ENCODE measurements around the gene VPS36. TPM values are rescaled to one million over a fixed set of nuclear protein-coding genes. Genes with fewer than 3 reads are reported as not detected.

VPS36 gene
- total RNA-seq, 2 experiments from 2014 or later, result 30.6 to 35.9 TPM

- no peaks in the 10 kb centered on the region for H3K36me3 ChIP-seq (ENCODE audit: insufficient read depth, low read length)
- H3K4me2 ChIP-seq (ENCODE audit: low read length), result no peak overlapping the region
- H4K20me1 ChIP-seq (ENCODE audit: insufficient read depth, low read length), result no peaks in the 10 kb centered on the region
- H3K4me1 ChIP-seq (ENCODE audit: insufficient read depth, low read length, poor library complexity, severe bottlenecking), result no peaks in the 10 kb centered on the region
- H3K9me3 ChIP-seq (ENCODE audit: low read length), result no peaks in the 10 kb centered on the region
- CTCF ChIA-PET (ENCODE audit: unreplicated experiment), result no interaction called here
- H2AFZ ChIP-seq (ENCODE audit: low read length), result no peak overlapping the region
- no TSS peak for BruUV-seq (replicated peaks)
- TF ChIP-seq EZH2phosphoT487 (IDR thresholded peaks at IDR 0.05; ENCODE audit: borderline replicate concordance, low read depth, low read length) (no peak), CTCF (conservative IDR thresholded peaks at IDR 0.05; ENCODE audit: low read length) (0 out of 2 replicates have a peak, but pooled peaks have one; percentile 23)
- DNase-seq (ENCODE audit: low spot score), result no peak
- H3K4me3 ChIP-seq (ENCODE audit: low read depth, low read length, poor library complexity, severe bottlenecking), result no peak overlapping the region
- H3K27ac ChIP-seq (ENCODE audit: low read depth, low read length, poor library complexity, severe bottlenecking), result no peak overlapping the region
- intact Hi-C loops (cut with micrococcal nuclease; ENCODE audit: unreplicated experiment), result no loop called here
- POLR2A ChIA-PET, result no interaction called here
- no peaks in the 10 kb centered on the region for H3K79me2 ChIP-seq (ENCODE audit: insufficient read depth, low read depth, low read length)
- no peaks in the 10 kb centered on the region for H3K9me2 ChIP-seq (ENCODE audit: insufficient read depth, low read length)
These were observed 50.7 kb downstream of the VPS36 start for GRCh38 chr13:52399708-52400107.

GRCh38 chr13:52399046-52399445, 51.4 kb downstream of the VPS36 start:
- CTCF ChIA-PET (ENCODE audit: unreplicated experiment), result no interaction called here
- no peak for DNase-seq (ENCODE audit: low spot score)
- POLR2A ChIA-PET, result no interaction called here
- Histone ChIP-seq H3K79me2 (ENCODE audit: insufficient read depth, low read depth, low read length) (no peaks in the 10 kb centered on the region), H3K4me2 (ENCODE audit: low read length) (no peak overlapping the region), H3K9me2 (ENCODE audit: insufficient read depth, low read length) (no peaks in the 10 kb centered on the region), H3K36me3 (ENCODE audit: insufficient read depth, low read length) (no peaks in the 10 kb centered on the region), H3K4me3 (ENCODE audit: low read depth, low read length, poor library complexity, severe bottlenecking) (no peak overlapping the region), H3K4me1 (ENCODE audit: insufficient read depth, low read length, poor library complexity, severe bottlenecking) (no peaks in the 10 kb centered on the region), H4K20me1 (ENCODE audit: insufficient read depth, low read length) (no peaks in the 10 kb centered on the region), H2AFZ (ENCODE audit: low read length) (no peak overlapping the region), H3K27ac (ENCODE audit: low read depth, low read length, poor library complexity, severe bottlenecking) (no peak overlapping the region), H3K9me3 (ENCODE audit: low read length) (no peaks in the 10 kb centered on the region)
- TF ChIP-seq EZH2phosphoT487 (IDR thresholded peaks at IDR 0.05; ENCODE audit: borderline replicate concordance, low read depth, low read length) (no peak), CTCF (conservative IDR thresholded peaks at IDR 0.05; ENCODE audit: low read length) (no peak)
- intact Hi-C loops (cut with micrococcal nuclease; ENCODE audit: unreplicated experiment), result no loop called here
- no TSS peak for BruUV-seq (replicated peaks)

- no peak overlapping the region for H3K27ac ChIP-seq (ENCODE audit: low read depth, low read length, poor library complexity, severe bottlenecking)
- H3K4me2 ChIP-seq (ENCODE audit: low read length), result no peak overlapping the region
- intact Hi-C loops (cut with micrococcal nuclease; ENCODE audit: unreplicated experiment), result no loop called here
- no peaks in the 10 kb centered on the region for H3K9me2 ChIP-seq (ENCODE audit: insufficient read depth, low read length)
- no peak overlapping the region for H2AFZ ChIP-seq (ENCODE audit: low read length)
- H4K20me1 ChIP-seq (ENCODE audit: insufficient read depth, low read length), result no peaks in the 10 kb centered on the region
- no peak for TF ChIP-seq CTCF (conservative IDR thresholded peaks at IDR 0.05; ENCODE audit: low read length)
- TF ChIP-seq EZH2phosphoT487 (IDR thresholded peaks at IDR 0.05; ENCODE audit: borderline replicate concordance, low read depth, low read length), result no peak
- no peaks in the 10 kb centered on the region for H3K9me3 ChIP-seq (ENCODE audit: low read length)
- CTCF ChIA-PET (ENCODE audit: unreplicated experiment), result no interaction called here
- no peaks in the 10 kb centered on the region for H3K79me2 ChIP-seq (ENCODE audit: insufficient read depth, low read depth, low read length)
- no peaks in the 10 kb centered on the region for H3K36me3 ChIP-seq (ENCODE audit: insufficient read depth, low read length)
- BruUV-seq (replicated peaks), result no TSS peak
- H3K4me1 ChIP-seq (ENCODE audit: insufficient read depth, low read length, poor library complexity, severe bottlenecking), result no peaks in the 10 kb centered on the region
- DNase-seq (ENCODE audit: low spot score), result no peak
- no peak overlapping the region for H3K4me3 ChIP-seq (ENCODE audit: low read depth, low read length, poor library complexity, severe bottlenecking)
- POLR2A ChIA-PET, result no interaction called here
These were observed 54.7 kb downstream of the VPS36 start for GRCh38 chr13:52395704-52396103.

Data from OCI-LY7 (cell line).